OCI-LY7 (cell line): ENCODE results near the gene PPP1R16B. TPM values are rescaled to one million over a fixed set of nuclear protein-coding genes. Genes with fewer than 3 reads are reported as not detected.

ENCODE experiments used
- BruUV-seq: library from RNA; stranded (reverse); fragments of 400-500 nt; replicated peaks from 2 replicates; lab custom pipeline; 2021; lab: Mats Ljungman, UMichigan
- CTCF ChIA-PET: fragments of 300-600 bp; sonication (Branson Sonifier 250); formaldehyde crosslinking; loops from one replicate; lab custom pipeline; 2022; ENCODE audit warnings: antibody characterized with exemption; ENCODE audit not compliant: unreplicated experiment; lab: Charles Lee
- POLR2A ChIA-PET: fragments of 300-600 bp; sonication (Branson Sonifier 250); formaldehyde crosslinking; loops from one replicate; lab custom pipeline; 2022; ENCODE audit warnings: antibody characterized with exemption; lab: Charles Lee
- DNase-seq: peaks from one replicate; pipeline ENCODE4 v3.0.0-alpha.2; 2015; ENCODE audit warnings: low spot score
- H2AFZ ChIP-seq: fragments of 200-600 bp; sonication (generic), shearing (Covaris generic); 2 replicates; pipeline ENCODE4 v1.6.1; 2014; ENCODE audit warnings: mild to moderate bottlenecking, antibody characterized with exemption, low read length, moderate library complexity
- H3K27ac ChIP-seq: fragments of 200-600 bp; sonication (generic); 2 replicates; pipeline ENCODE4 v1.5.1; 2014; ENCODE audit warnings: mixed run types, low read depth, mild to moderate bottlenecking, moderate library complexity, low read length, inconsistent platforms; ENCODE audit not compliant: poor library complexity, severe bottlenecking
- H3K36me3 ChIP-seq: fragments of 200-600 bp; sonication (generic); 2 replicates; pipeline ENCODE4 v1.6.1; 2014; ENCODE audit warnings: mild to moderate bottlenecking, antibody characterized with exemption, low read length, moderate library complexity, mixed read lengths; ENCODE audit not compliant: insufficient read depth
- H3K4me1 ChIP-seq: fragments of 200-600 bp; sonication (generic); 2 replicates; pipeline ENCODE4 v1.5.1; 2014; ENCODE audit warnings: mild to moderate bottlenecking, low read length; ENCODE audit not compliant: insufficient read depth, poor library complexity, severe bottlenecking
- H3K4me2 ChIP-seq: fragments of 200-600 bp; sonication (generic); 2 replicates; pipeline ENCODE4 v1.6.1; 2014; ENCODE audit warnings: mild to moderate bottlenecking, low read length
- H3K4me3 ChIP-seq: fragments of 200-600 bp; sonication (generic); 2 replicates; pipeline ENCODE4 v1.5.1; 2014; ENCODE audit warnings: mild to moderate bottlenecking, low read depth, low read length; ENCODE audit not compliant: poor library complexity, severe bottlenecking
- H3K79me2 ChIP-seq: fragments of 200-600 bp; sonication (generic); 2 replicates; pipeline ENCODE4 v1.6.1; 2016; ENCODE audit warnings: low read depth, mild to moderate bottlenecking, low read length, moderate library complexity, mixed read lengths; ENCODE audit not compliant: insufficient read depth
- H3K9me2 ChIP-seq: fragments of 200-600 bp; sonication (generic); 2 replicates; pipeline ENCODE4 v1.6.1; 2016; ENCODE audit warnings: mild to moderate bottlenecking, low read length, mixed read lengths; ENCODE audit not compliant: insufficient read depth
- H3K9me3 ChIP-seq: fragments of 200-600 bp; sonication (generic); 2 replicates; pipeline ENCODE4 v1.6.1; 2014; ENCODE audit warnings: mild to moderate bottlenecking, mixed run types, low read length, mixed read lengths
- H4K20me1 ChIP-seq: fragments of 200-600 bp; sonication (generic); 2 replicates; pipeline ENCODE4 v1.6.1; 2014; ENCODE audit warnings: mild to moderate bottlenecking, antibody characterized with exemption, low read length, moderate library complexity, mixed read lengths; ENCODE audit not compliant: insufficient read depth
- CTCF ChIP-seq: fragments of 200-600 bp; sonication (generic); conservative IDR thresholded peaks from 2 replicates; pipeline ENCODE4 v1.5.1; 2014; ENCODE audit warnings: mild to moderate bottlenecking, antibody characterized with exemption, low read length, moderate library complexity, mixed read lengths
- EZH2phosphoT487 ChIP-seq: fragments of 200-600 bp; sonication (generic); IDR thresholded peaks from 2 replicates; pipeline ENCODE4 v1.6.1; 2018; ENCODE audit warnings: low read depth, borderline replicate concordance, mild to moderate bottlenecking, mixed run types, antibody characterized with exemption, low read length, moderate library complexity, mixed read lengths
- intact Hi-C: fragments of 100-400 bp; cut with micrococcal nuclease; formaldehyde crosslinking; loops from one replicate; pipeline ENCODE4 v1.10.0; 2022; ENCODE audit not compliant: unreplicated experiment
- total RNA-seq, 2 experiments: library from RNA; depleted of rRNA in 1 of 2; stranded (reverse); fragments of >200 nt in 1 of 2; shearing (Covaris generic) in 1 of 2; gene quantifications; 2 replicates each; pipeline ENCODE4 v1.2.3, GENCODE V29; 2014 to 2022

PPP1R16B gene
- total RNA-seq, 2 experiments from 2014 or later: 45.4 to 49.7 TPM

GRCh38 chr20:38834868-38835267 is 29.4 kb downstream of the PPP1R16B start:
- POLR2A ChIA-PET: interaction anchor here (0.9 to 1.7 kb wide), 5 partner anchors 12 to 127 kb away, joined by 3 to 9 read pairs (median 3); partner anchors contain the start of gene PPP1R16B
- Histone ChIP-seq H3K4me2 (peak overlapping the region; percentile 10; the same call in 1 of the 2 replicates), H3K4me1 (peaks cover 60% of the 10 kb centered on the region), H3K9me3 (no peaks in the 10 kb centered on the region), H3K79me2 (peaks cover 48% of the 10 kb centered on the region), H2AFZ (no peak overlapping the region), H4K20me1 (no peaks in the 10 kb centered on the region), H3K27ac (peak overlapping the region; percentile 12), H3K9me2 (no peaks in the 10 kb centered on the region), H3K36me3 (peaks cover 55% of the 10 kb centered on the region), H3K4me3 (no peak overlapping the region)
- intact Hi-C loops: no loop called here
- BruUV-seq: no TSS peak
- DNase-seq: no peak
- TF ChIP-seq EZH2phosphoT487 (no peak), CTCF (no peak)
- CTCF ChIA-PET: no interaction called here

- no peak overlapping the region for H3K4me3 ChIP-seq
- peaks cover 58% of the 10 kb centered on the region for H3K79me2 ChIP-seq
- POLR2A ChIA-PET: interaction anchor here (0.9 to 1.7 kb wide), 3 partner anchors 14 to 44 kb away, joined by 3 to 5 read pairs (median 5); no protein-coding TSS in a partner anchor
- H3K9me2 ChIP-seq: no peaks in the 10 kb centered on the region
- no TSS peak for BruUV-seq
- TF ChIP-seq CTCF (no peak), EZH2phosphoT487 (no peak)
- intact Hi-C loops: no loop called here
- H4K20me1 ChIP-seq: no peaks in the 10 kb centered on the region
- H2AFZ ChIP-seq: no peak overlapping the region
- no peak overlapping the region for H3K4me2 ChIP-seq
- H3K27ac ChIP-seq: no peak overlapping the region
- peaks cover 69% of the 10 kb centered on the region for H3K4me1 ChIP-seq
- CTCF ChIA-PET: interaction anchor here (0.6 kb wide), 1 partner anchor 87 kb away, joined by 3 read pairs; no protein-coding TSS in a partner anchor
- no peak for DNase-seq
- H3K36me3 ChIP-seq: peaks cover 55% of the 10 kb centered on the region
- H3K9me3 ChIP-seq: no peaks in the 10 kb centered on the region
Observed at GRCh38 chr20:38835792-38836191, 30.3 kb downstream of the PPP1R16B start.

- peak overlapping the region; percentile 66 for H3K27ac ChIP-seq
- no TSS peak for BruUV-seq
- H3K79me2 ChIP-seq: peaks cover 70% of the 10 kb centered on the region
- CTCF ChIA-PET: interaction anchor here (1.3 kb wide), 1 partner anchor 56 kb away, joined by 3 read pairs; no protein-coding TSS in a partner anchor
- intact Hi-C loops: no loop called here
- POLR2A ChIA-PET: interaction anchor here (0.8 to 1.7 kb wide), 6 partner anchors 15 to 44 kb away, joined by 3 to 5 read pairs (median 4); no protein-coding TSS in a partner anchor
- no peak overlapping the region for H2AFZ ChIP-seq
- peaks cover 81% of the 10 kb centered on the region for H3K4me1 ChIP-seq
- no peaks in the 10 kb centered on the region for H3K9me3 ChIP-seq
- peaks cover 52% of the 10 kb centered on the region for H3K36me3 ChIP-seq
- peak overlapping the region; percentile 52 for H3K4me2 ChIP-seq
- H4K20me1 ChIP-seq: no peaks in the 10 kb centered on the region
- DNase-seq: peak; percentile 69
- peak overlapping the region; percentile 25 for H3K4me3 ChIP-seq
- TF ChIP-seq EZH2phosphoT487: no peak
- no peak for TF ChIP-seq CTCF
- H3K9me2 ChIP-seq: no peaks in the 10 kb centered on the region
Observed at GRCh38 chr20:38836991-38837390, 31.5 kb downstream of the PPP1R16B start.
